ENCODE results near the gene GNG7.

GNG7 gene

DNA sequence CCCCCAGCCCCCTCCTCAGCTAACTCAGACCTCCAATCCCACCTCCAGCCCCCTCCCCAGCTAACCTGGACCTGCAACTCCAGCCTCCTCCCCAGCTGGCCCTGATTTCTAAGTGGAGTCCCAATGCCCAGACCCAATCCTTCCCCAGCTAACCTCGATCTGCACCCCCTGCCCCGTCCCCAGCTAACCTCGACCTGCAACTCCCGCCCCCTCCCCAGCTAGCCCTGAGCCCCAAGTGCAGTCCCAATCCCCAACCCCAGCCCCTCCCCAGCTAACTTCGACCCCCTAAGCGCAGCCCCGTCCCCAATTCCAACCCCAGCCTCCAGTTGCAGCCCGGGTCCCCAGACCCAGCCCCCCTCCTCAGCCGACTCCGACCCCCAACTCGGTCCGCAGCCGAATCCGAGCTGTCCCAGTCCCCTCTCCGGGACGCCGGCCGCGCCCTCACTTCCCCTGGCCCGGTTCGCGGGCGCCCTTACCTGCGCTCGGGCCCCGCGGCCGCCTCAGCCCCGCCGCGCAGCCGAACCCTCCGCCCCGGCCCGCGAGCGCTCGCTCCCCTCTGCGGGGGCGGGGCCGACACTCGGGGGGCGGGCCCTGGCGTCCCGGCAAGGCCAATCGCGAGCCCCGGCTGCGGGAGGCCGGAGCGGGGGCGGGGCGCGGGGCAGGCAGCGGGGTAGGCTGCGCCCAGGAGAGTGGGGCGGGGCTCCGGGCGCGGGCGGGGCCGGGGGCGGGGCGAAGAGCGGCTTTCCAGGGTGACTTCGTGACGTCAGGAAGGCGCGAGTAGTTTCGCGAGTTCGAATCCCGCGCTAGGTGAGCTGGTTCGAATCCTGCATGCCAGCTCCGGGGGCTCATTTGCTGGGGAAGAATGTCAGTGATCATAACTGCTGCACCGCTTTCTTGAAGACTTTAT, at the start of gene GNG7:
Gene GNG7, minus strand, starts transcription at position 525 of the 907 bp plus-strand sequence. CDS start 182,006 bp downstream, outside the sequence.
- H3K4me1 Mint-ChIP-seq (ENCODE audit: low read depth) = peaks cover 2% of the 10 kb centered on the region
- no peaks in the 10 kb centered on the region for H3K9me3 Mint-ChIP-seq
- peak within 1 kb of the TSS; percentile 50 for H3K4me3 Mint-ChIP-seq
- H3K36me3 Mint-ChIP-seq (ENCODE audit: low read depth) = no peaks in the 10 kb centered on the region
- H3K27me3 Mint-ChIP-seq (ENCODE audit: low read depth) = peaks cover 13% of the 10 kb centered on the region
- no peak within 1 kb of the TSS for H3K27ac Mint-ChIP-seq

DNA sequence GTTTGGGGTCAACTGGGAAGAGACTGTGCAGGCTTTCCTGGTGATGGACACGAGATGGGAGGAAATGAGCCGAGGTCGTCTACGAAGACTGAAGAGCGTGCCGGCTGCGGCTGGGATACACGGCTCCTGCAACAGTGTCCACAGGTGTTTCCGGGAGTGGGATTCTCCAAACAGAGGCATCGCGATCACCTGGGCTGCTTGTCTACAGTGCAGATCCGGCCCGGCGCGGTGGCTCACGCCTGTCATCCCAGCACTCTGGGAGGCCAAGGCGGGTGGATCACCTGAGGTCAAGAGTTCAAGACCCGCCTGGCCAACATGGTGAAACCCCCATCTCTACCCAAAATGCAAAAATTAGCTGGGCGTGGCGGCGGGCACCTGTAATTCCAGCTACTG, 48.9 kb upstream of the GNG7 start:
- H3K9me3 Mint-ChIP-seq = no peaks in the 10 kb centered on the region
- no peak overlapping the region for H3K4me3 Mint-ChIP-seq
- H3K27ac Mint-ChIP-seq = no peak overlapping the region
- H3K36me3 Mint-ChIP-seq (ENCODE audit: low read depth) = peaks cover 3% of the 10 kb centered on the region
- no peaks in the 10 kb centered on the region for H3K27me3 Mint-ChIP-seq (ENCODE audit: low read depth)
- H3K4me1 Mint-ChIP-seq (ENCODE audit: low read depth) = peaks cover 2% of the 10 kb centered on the region

GRCh38 chr19:2750808-2751437, 48.4 kb upstream of the GNG7 start:
- Mint-ChIP-seq H3K4me3 (no peak overlapping the region), H3K27ac (no peak overlapping the region), H3K27me3 (ENCODE audit: low read depth) (no peaks in the 10 kb centered on the region), H3K36me3 (ENCODE audit: low read depth) (peaks cover 3% of the 10 kb centered on the region), H3K9me3 (no peaks in the 10 kb centered on the region), H3K4me1 (ENCODE audit: low read depth) (peaks cover 2% of the 10 kb centered on the region)

- peaks cover 2% of the 10 kb centered on the region for H3K4me1 Mint-ChIP-seq (ENCODE audit: low read depth)
- H3K27me3 Mint-ChIP-seq (ENCODE audit: low read depth) = peaks cover 10% of the 10 kb centered on the region
- no peak overlapping the region for H3K27ac Mint-ChIP-seq
- no peaks in the 10 kb centered on the region for H3K36me3 Mint-ChIP-seq (ENCODE audit: low read depth)
- no peaks in the 10 kb centered on the region for H3K9me3 Mint-ChIP-seq
- no peak overlapping the region for H3K4me3 Mint-ChIP-seq
Observed at GRCh38 chr19:2747349-2747748, 44.9 kb upstream of the GNG7 start.

DNA sequence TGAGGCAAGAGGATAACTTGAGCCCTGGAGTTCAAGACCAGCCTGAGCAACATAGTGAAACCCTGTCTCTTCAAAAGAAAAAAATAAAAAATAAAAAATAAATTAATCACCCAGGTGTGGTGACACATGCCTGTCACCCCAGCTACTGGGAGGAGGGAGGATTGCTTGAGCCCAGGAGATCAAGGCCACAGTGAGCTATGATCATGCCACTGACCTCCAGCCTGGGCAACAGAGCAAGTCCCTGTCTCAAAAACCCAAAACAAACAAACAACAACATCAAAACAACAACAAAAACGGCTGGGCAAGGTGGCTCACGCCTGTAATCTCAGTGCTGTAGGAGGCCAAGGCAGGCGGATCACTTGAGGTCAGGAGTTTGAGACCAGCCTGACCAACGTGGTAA, 41.6 kb upstream of the GNG7 start:
- H3K27me3 Mint-ChIP-seq (ENCODE audit: low read depth) = peaks cover 10% of the 10 kb centered on the region
- H3K4me1 Mint-ChIP-seq (ENCODE audit: low read depth) = peaks cover 6% of the 10 kb centered on the region
- no peak overlapping the region for H3K27ac Mint-ChIP-seq
- H3K4me3 Mint-ChIP-seq = no peak overlapping the region
- no peaks in the 10 kb centered on the region for H3K36me3 Mint-ChIP-seq (ENCODE audit: low read depth)
- H3K9me3 Mint-ChIP-seq = no peaks in the 10 kb centered on the region

- H3K4me3 Mint-ChIP-seq = no peak overlapping the region
Observed at GRCh38 chr19:2743099-2743498, 40.6 kb upstream of the GNG7 start.

GRCh38 chr19:2740314-2740656, 37.8 kb upstream of the GNG7 start:
- Mint-ChIP-seq H3K27ac (no peak overlapping the region), H3K27me3 (ENCODE audit: low read depth) (peaks cover 10% of the 10 kb centered on the region), H3K4me3 (no peak overlapping the region), H3K36me3 (ENCODE audit: low read depth) (peaks cover 13% of the 10 kb centered on the region), H3K4me1 (ENCODE audit: low read depth) (peaks cover 12% of the 10 kb centered on the region), H3K9me3 (no peaks in the 10 kb centered on the region)

More at GRCh38 chr19:2743099-2743498, 40.6 kb upstream of the GNG7 start:
- Mint-ChIP-seq H3K9me3 (no peaks in the 10 kb centered on the region), H3K27me3 (ENCODE audit: low read depth) (peaks cover 10% of the 10 kb centered on the region), H3K27ac (no peak overlapping the region), H3K4me1 (ENCODE audit: low read depth) (peaks cover 13% of the 10 kb centered on the region), H3K36me3 (ENCODE audit: low read depth) (no peaks in the 10 kb centered on the region)

DNA sequence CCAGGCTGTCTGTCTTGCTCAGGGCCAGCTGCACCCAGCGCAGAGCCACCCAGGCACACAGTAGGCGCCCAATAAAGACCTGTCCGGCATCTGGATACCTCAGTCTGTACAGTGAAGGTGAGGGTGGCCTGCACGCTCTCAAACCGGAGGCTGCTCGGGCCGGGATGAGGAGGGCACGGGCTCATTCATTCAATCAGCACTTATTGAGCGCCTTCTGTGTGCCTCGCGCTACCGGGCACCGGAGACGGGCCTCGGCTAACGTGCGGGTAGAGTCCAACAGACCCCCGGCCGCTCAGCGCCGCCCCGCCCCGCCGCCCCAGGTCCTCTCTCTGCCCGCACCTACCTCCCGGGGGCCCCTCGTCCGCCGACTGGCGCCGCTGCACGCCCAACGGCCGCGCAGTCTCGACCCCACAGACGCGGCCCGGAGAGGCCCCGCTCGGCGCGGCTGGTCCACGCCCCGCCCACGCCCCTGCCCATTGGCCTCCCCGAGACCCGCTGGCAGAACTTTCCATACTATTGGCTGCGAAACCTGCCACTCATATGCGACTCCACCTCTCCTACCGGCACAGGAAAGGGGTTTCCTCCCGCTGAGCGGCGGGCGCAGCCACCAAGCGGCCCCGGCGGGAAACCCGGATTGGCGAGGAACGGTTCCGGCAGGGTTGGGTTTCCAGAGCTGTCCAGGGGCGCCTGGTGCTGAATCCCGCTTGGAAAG, 37.3 kb upstream of the GNG7 start, which contains the start of gene SLC39A3:
Gene SLC39A3, minus strand, starts transcription at position 416 of the 712 bp plus-strand sequence. CDS start 2,760 bp downstream, outside the sequence.
- peak within 1 kb of the TSS; percentile 62 for H3K27ac Mint-ChIP-seq
- H3K27me3 Mint-ChIP-seq (ENCODE audit: low read depth) = peaks cover 10% of the 10 kb centered on the region
- H3K9me3 Mint-ChIP-seq = no peaks in the 10 kb centered on the region
- peaks cover 12% of the 10 kb centered on the region for H3K4me1 Mint-ChIP-seq (ENCODE audit: low read depth)
- H3K36me3 Mint-ChIP-seq (ENCODE audit: low read depth) = peaks cover 14% of the 10 kb centered on the region
- peak within 1 kb of the TSS; percentile 86 for H3K4me3 Mint-ChIP-seq

DNA sequence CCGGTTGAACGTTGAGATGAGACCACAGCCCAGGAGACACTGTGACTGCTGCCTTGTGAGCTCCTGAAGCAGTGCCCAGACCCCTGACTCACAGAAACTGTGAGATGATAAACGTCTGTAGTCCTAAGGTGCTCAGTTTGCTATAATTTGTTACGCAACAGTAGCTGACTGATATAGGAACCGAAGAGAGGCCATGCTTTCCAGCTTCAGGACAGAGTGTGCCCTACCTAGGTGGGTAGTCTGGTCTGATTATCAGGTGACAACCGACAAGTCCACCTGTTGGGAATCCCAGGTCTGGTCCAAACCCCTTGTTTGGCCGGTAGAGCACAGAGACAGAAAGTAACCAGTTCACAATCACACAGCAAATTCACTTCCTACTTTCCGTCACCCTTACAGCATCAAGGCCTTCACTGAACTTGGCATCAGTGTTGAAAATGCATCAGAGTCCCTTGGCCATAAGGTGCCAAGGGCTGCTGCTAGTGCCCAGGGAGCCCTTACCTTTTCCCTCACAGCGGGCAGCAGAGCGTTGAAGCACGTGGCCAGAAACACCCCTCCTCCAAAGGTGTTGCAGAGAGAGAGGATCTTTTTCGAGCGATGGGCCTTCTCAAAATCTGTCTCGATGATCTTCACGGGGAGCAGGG, 34.2 kb upstream of the GNG7 start:
- H3K9me3 Mint-ChIP-seq = no peaks in the 10 kb centered on the region

DNA sequence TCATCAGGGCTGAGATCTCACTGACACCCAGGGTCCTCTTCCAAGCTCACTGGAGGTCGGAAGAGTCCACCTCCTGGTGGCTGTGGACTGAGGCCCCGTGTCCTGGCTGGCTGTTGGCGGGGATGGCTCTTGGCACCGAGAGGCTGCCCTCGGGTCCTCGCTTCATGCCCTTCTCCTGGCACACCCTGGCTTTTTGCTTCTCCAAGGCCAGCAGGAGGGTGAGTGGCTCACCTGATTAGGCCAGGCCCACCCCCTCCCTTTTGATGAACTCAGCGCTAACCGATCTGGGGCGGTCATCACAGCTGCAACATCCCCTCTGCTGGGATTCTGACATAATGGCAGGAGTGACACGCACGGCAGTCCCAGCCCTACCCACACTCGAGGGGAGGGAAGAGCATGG, 32.9 kb upstream of the GNG7 start:
- no peaks in the 10 kb centered on the region for H3K9me3 Mint-ChIP-seq
- no peak overlapping the region for H3K4me3 Mint-ChIP-seq
- peaks cover 16% of the 10 kb centered on the region for H3K36me3 Mint-ChIP-seq (ENCODE audit: low read depth)
- H3K27me3 Mint-ChIP-seq (ENCODE audit: low read depth) = no peaks in the 10 kb centered on the region
- no peak overlapping the region for H3K27ac Mint-ChIP-seq
- H3K4me1 Mint-ChIP-seq (ENCODE audit: low read depth) = peaks cover 13% of the 10 kb centered on the region

More for the DNA sequence above, 34.2 kb upstream of the GNG7 start:
- peaks cover 13% of the 10 kb centered on the region for H3K4me1 Mint-ChIP-seq (ENCODE audit: low read depth)
- H3K27ac Mint-ChIP-seq = no peak overlapping the region
- H3K4me3 Mint-ChIP-seq = no peak overlapping the region
- peaks cover 16% of the 10 kb centered on the region for H3K36me3 Mint-ChIP-seq (ENCODE audit: low read depth)
- H3K27me3 Mint-ChIP-seq (ENCODE audit: low read depth) = no peaks in the 10 kb centered on the region

DNA sequence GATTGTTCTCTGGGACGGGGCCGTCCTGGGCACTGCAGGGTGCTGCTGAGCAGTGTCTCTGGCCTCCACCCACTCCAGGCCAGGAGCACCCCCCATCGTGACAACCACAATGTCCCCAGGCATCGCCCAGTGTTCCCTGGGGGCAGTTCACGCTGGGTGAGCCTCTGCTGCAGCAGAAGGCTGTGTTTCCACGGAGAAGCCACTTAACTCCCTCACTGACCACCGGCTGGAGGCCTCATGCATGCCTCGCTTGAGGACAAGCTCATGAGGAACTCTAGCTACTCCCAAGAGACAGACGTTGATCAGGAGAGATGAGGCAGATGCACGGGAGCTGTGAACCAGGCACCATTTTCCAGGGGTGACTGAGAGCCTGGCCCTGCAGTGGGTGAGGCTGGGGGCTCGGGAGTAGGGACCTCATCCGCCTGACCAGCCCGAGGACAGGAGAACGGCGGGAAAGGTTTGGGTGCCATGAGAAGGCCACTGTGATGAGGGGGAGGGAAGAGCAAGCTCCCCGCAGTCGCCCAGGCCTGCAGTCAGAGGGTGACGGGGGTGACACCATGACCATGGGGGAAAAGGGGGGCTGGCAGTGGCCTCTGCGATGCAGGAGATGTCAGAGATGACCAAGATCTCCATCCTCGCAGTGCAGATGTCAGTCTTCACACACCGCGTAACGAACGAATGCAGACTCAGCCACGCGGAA, 32.2 kb upstream of the GNG7 start:
- H3K4me1 Mint-ChIP-seq (ENCODE audit: low read depth) = peaks cover 10% of the 10 kb centered on the region
- H3K27ac Mint-ChIP-seq = no peak overlapping the region
- peaks cover 16% of the 10 kb centered on the region for H3K36me3 Mint-ChIP-seq (ENCODE audit: low read depth)
- H3K9me3 Mint-ChIP-seq = no peaks in the 10 kb centered on the region
- H3K4me3 Mint-ChIP-seq = no peak overlapping the region
- H3K27me3 Mint-ChIP-seq (ENCODE audit: low read depth) = no peaks in the 10 kb centered on the region

- H3K27ac Mint-ChIP-seq = no peak overlapping the region
- H3K9me3 Mint-ChIP-seq = no peaks in the 10 kb centered on the region
- no peak overlapping the region for H3K4me3 Mint-ChIP-seq
- H3K4me1 Mint-ChIP-seq (ENCODE audit: low read depth) = peaks cover 8% of the 10 kb centered on the region
- peaks cover 16% of the 10 kb centered on the region for H3K36me3 Mint-ChIP-seq (ENCODE audit: low read depth)
- H3K27me3 Mint-ChIP-seq (ENCODE audit: low read depth) = no peaks in the 10 kb centered on the region
Observed at GRCh38 chr19:2733930-2734588, 31.6 kb upstream of the GNG7 start.

GRCh38 chr19:2732883-2733282, 30.4 kb upstream of the GNG7 start:
- peaks cover 1% of the 10 kb centered on the region for H3K4me1 Mint-ChIP-seq (ENCODE audit: low read depth)
- H3K36me3 Mint-ChIP-seq (ENCODE audit: low read depth) = peaks cover 16% of the 10 kb centered on the region
- no peaks in the 10 kb centered on the region for H3K27me3 Mint-ChIP-seq (ENCODE audit: low read depth)
- no peak overlapping the region for H3K27ac Mint-ChIP-seq
- H3K9me3 Mint-ChIP-seq = no peaks in the 10 kb centered on the region
- no peak overlapping the region for H3K4me3 Mint-ChIP-seq

Data from T-helper 1 cell treated with Interleukin-12 subunit alpha and Interleukin-12 subunit beta and Interleukin-4 antibody, amounts not matched to agents 30 μg/mL and 1 μg/mL, for 36 hours (primary cell).